Retinal pigment epithelial cell (primary cell): ENCODE results near the gene GATA5.

Experiments
- DNase-seq: peaks from one replicate; pipeline ENCODE4 v3.0.0-alpha.2; 2010; ENCODE audit warnings: low read depth
- H3K4me3 ChIP-seq: 2 replicates; pipeline ENCODE4 v1.5.1; 2011; ENCODE audit warnings: mild to moderate bottlenecking, low read length, control low read depth, moderate library complexity
- CTCF ChIP-seq: conservative IDR thresholded peaks from 2 replicates; pipeline ENCODE4 v1.5.1; 2011; ENCODE audit warnings: low read depth, low read length, control low read depth, inconsistent platforms

Gene GATA5

GRCh38 chr20:62499758-62500236, 24.0 kb upstream of the GATA5 start:
- no peak overlapping the region for H3K4me3 ChIP-seq
- no peak for TF ChIP-seq CTCF
- no peak for DNase-seq

- H3K4me3 ChIP-seq: no peak overlapping the region
- TF ChIP-seq CTCF: no peak
- no peak for DNase-seq
These were observed 23.1 kb upstream of the GATA5 start for GRCh38 chr20:62498874-62499273.

GRCh38 chr20:62496568-62497218, 20.9 kb upstream of the GATA5 start:
- DNase-seq: no peak
- peak; percentile 59 for TF ChIP-seq CTCF
- H3K4me3 ChIP-seq: no peak overlapping the region

GRCh38 chr20:62495749-62496567, 20.2 kb upstream of the GATA5 start:
- H3K4me3 ChIP-seq: no peak overlapping the region
- no peak for DNase-seq
- no peak for TF ChIP-seq CTCF

- DNase-seq: no peak
- no peak overlapping the region for H3K4me3 ChIP-seq
- TF ChIP-seq CTCF: no peak
These were observed 19.4 kb upstream of the GATA5 start for GRCh38 chr20:62494980-62495748.

GRCh38 chr20:62494537-62494936, 18.7 kb upstream of the GATA5 start:
- no peak for TF ChIP-seq CTCF
- no peak for DNase-seq
- no peak overlapping the region for H3K4me3 ChIP-seq
